Keratinocyte (primary cell): ENCODE measurements around the gene INTS6L. TPM values are rescaled to one million over a fixed set of nuclear protein-coding genes. Genes with fewer than 3 reads are reported as not detected.

Source experiments
- DNase-seq: peaks from one replicate; pipeline ENCODE4 v3.0.0-alpha.2; 2011; ENCODE audit warnings: low read depth, missing footprints, low spot score
- FAIRE-seq: peaks from 2 replicates; lab custom pipeline; 2011; peaks lifted over from hg19 to GRCh38; lab: Jason Lieb, UNC
- H2AFZ ChIP-seq: 2 replicates; pipeline ENCODE4 v1.6.0; 2012; ENCODE audit warnings: low read length, control low read depth, inconsistent platforms; ENCODE audit not compliant: control insufficient read depth
- H3K27ac ChIP-seq: 2 replicates; pipeline ENCODE4 v1.5.1; 2011; ENCODE audit warnings: low read length; ENCODE audit not compliant: control insufficient read depth, insufficient read depth
- H3K27me3 ChIP-seq: 3 replicates; pipeline ENCODE4 v1.6.0; 2011; ENCODE audit warnings: low read length; ENCODE audit not compliant: control insufficient read depth, insufficient read depth; ENCODE audit errors: extremely low read depth
- H3K36me3 ChIP-seq, 2 experiments: 2 replicates in 1 of 2; 3 replicates in 1 of 2; pipeline ENCODE4 v1.5.1; 2011; ENCODE audit warnings: low read length in 2 of 2, mild to moderate bottlenecking in 1 of 2; ENCODE audit not compliant: control insufficient read depth in 2 of 2, insufficient read depth in 2 of 2; ENCODE audit errors: extremely low read depth in 1 of 2
- H3K4me1 ChIP-seq: 3 replicates; pipeline ENCODE4 v1.5.1; 2011; ENCODE audit warnings: low read length; ENCODE audit not compliant: control insufficient read depth, insufficient read depth; ENCODE audit errors: extremely low read depth
- H3K4me2 ChIP-seq: 3 replicates; pipeline ENCODE4 v1.6.0; 2011; ENCODE audit warnings: low read depth, low read length; ENCODE audit not compliant: control insufficient read depth, insufficient read depth; ENCODE audit errors: extremely low read depth
- H3K4me3 ChIP-seq, 3 experiments: fragments of 200-600 bp in 1 of 3; sonication (generic) in 1 of 3; 2 replicates in 2 of 3; 3 replicates in 1 of 3; pipeline ENCODE4 v1.5.1; 2011 to 2016; ENCODE audit warnings: low read length in 3 of 3, mild to moderate bottlenecking in 3 of 3, control low read depth in 2 of 3, inconsistent platforms in 1 of 3, low read depth in 1 of 3, mixed read lengths in 1 of 3, mixed run types in 1 of 3, moderate library complexity in 1 of 3; ENCODE audit not compliant: control insufficient read depth in 2 of 3, insufficient read depth in 2 of 3; ENCODE audit errors: extremely low read depth in 1 of 3
- H3K79me2 ChIP-seq: 2 replicates; pipeline ENCODE4 v1.6.0; 2012; ENCODE audit warnings: low read length; ENCODE audit not compliant: control insufficient read depth, insufficient read depth
- H3K9ac ChIP-seq: 3 replicates; pipeline ENCODE4 v1.6.0; 2011; ENCODE audit warnings: low read length; ENCODE audit not compliant: control insufficient read depth, insufficient read depth; ENCODE audit errors: extremely low read depth
- H3K9me1 ChIP-seq: 3 replicates; pipeline ENCODE4 v1.6.0; 2011; ENCODE audit warnings: low read length; ENCODE audit not compliant: control insufficient read depth, insufficient read depth; ENCODE audit errors: extremely low read depth
- H3K9me3 ChIP-seq: 2 replicates; pipeline ENCODE4 v1.5.1; 2012; ENCODE audit warnings: low read depth, low read length; ENCODE audit not compliant: control insufficient read depth
- H4K20me1 ChIP-seq: 3 replicates; pipeline ENCODE4 v1.6.0; 2011; ENCODE audit warnings: low read length; ENCODE audit not compliant: control insufficient read depth, insufficient read depth; ENCODE audit errors: extremely low read depth
- EZH2 ChIP-seq: IDR thresholded peaks from one replicate; pipeline ENCODE4 v1.6.1; 2012; ENCODE audit warnings: inconsistent platforms, mild to moderate bottlenecking, low read length, moderate library complexity
- dilution Hi-C: fragments of 300-500 bp; cut with MboI; formaldehyde crosslinking; loops from one replicate; pipeline ENCODE4 v1.7.0; 2020; ENCODE audit warnings: low sequenced_read_pairs; ENCODE audit not compliant: extremely low pct_ligation_motif_present
- polyA plus RNA-seq, 5 experiments: library from polyadenylated mRNA; depleted of rRNA in 3 of 5; stranded (reverse) in 3 of 5; stranded (forward) in 1 of 5; unstranded in 1 of 5; fragments of >200 nt; gene quantifications; 1 replicate in 1 of 5; 2 replicates in 3 of 5; 3 replicates in 1 of 5; pipeline versions ENCODE4 v1.2.1 to v1.2.3, GENCODE V29; 2011 to 2012; ENCODE audit warnings: missing spikeins in 2 of 5, low read depth in 1 of 5, low replicate concordance in 1 of 5
- TF ChIP-seq, protein P1 (sequence below), 3 experiments: IDR thresholded peaks in 1 of 3; conservative IDR thresholded peaks in 1 of 3; optimal IDR thresholded peaks in 1 of 3; 2 replicates in 2 of 3; 3 replicates in 1 of 3; pipeline versions ENCODE3 to v1.5.1; 2011; ENCODE audit warnings: low read length in 3 of 3, mild to moderate bottlenecking in 3 of 3, moderate library complexity in 2 of 3, control low read depth in 1 of 3, inconsistent platforms in 1 of 3; ENCODE audit not compliant: insufficient read depth in 2 of 3; ENCODE audit errors: extremely low read depth in 1 of 3

INTS6L gene
- polyA plus RNA-seq, 1 donor (not counting 4 experiments of a cell fraction or from before 2014, with no cell fraction given) = 14.5 TPM

DNA sequence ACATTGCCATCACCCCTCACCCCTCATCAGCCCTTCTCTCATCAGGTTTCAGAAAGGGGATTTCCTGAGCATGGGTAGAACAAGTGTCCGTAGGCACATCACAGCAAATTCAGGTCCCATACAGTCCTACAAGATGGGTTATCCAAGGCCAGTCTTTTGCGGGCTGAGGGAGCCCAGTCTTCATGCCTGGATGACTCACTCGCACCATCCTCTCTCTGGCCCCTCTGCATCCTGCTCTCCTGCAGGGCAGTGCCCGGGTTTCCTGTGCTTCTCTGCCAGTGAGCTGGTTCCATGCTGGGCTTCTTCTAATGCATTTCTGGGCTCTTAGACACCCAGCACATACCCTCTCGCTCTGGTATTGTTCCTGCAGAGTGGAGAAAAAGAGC is 7.3 kb upstream of the INTS6L start:
- no peaks in the 10 kb centered on the region for H4K20me1 ChIP-seq
- no peaks in the 10 kb centered on the region for H3K36me3 ChIP-seq
- H3K9me1 ChIP-seq = no peaks in the 10 kb centered on the region
- no peaks in the 10 kb centered on the region for H3K9me3 ChIP-seq
- H3K27me3 ChIP-seq = no peaks in the 10 kb centered on the region
- H3K9ac ChIP-seq = no peak overlapping the region
- no peak overlapping the region for H3K4me3 ChIP-seq
- DNase-seq (no peak), FAIRE-seq (no peak)
- no peak overlapping the region for H3K4me2 ChIP-seq
- H3K27ac ChIP-seq = no peak overlapping the region
- TF ChIP-seq, protein P1, sequence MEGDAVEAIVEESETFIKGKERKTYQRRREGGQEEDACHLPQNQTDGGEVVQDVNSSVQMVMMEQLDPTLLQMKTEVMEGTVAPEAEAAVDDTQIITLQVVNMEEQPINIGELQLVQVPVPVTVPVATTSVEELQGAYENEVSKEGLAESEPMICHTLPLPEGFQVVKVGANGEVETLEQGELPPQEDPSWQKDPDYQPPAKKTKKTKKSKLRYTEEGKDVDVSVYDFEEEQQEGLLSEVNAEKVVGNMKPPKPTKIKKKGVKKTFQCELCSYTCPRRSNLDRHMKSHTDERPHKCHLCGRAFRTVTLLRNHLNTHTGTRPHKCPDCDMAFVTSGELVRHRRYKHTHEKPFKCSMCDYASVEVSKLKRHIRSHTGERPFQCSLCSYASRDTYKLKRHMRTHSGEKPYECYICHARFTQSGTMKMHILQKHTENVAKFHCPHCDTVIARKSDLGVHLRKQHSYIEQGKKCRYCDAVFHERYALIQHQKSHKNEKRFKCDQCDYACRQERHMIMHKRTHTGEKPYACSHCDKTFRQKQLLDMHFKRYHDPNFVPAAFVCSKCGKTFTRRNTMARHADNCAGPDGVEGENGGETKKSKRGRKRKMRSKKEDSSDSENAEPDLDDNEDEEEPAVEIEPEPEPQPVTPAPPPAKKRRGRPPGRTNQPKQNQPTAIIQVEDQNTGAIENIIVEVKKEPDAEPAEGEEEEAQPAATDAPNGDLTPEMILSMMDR (optimal IDR thresholded peaks at IDR 0.05 in 1 of 3, IDR thresholded peaks at IDR 0.05 in 1 of 3, conservative IDR thresholded peaks at IDR 0.05 in 1 of 3; ENCODE audit: extremely low read depth in 1 of 3, insufficient read depth in 2 of 3, low read length in 3 of 3) = no peak
- TF ChIP-seq EZH2 = no peak
- dilution Hi-C loops = no loop called here
- H2AFZ ChIP-seq = no peak overlapping the region
- H3K79me2 ChIP-seq = no peaks in the 10 kb centered on the region
- H3K4me1 ChIP-seq = no peaks in the 10 kb centered on the region

DNA sequence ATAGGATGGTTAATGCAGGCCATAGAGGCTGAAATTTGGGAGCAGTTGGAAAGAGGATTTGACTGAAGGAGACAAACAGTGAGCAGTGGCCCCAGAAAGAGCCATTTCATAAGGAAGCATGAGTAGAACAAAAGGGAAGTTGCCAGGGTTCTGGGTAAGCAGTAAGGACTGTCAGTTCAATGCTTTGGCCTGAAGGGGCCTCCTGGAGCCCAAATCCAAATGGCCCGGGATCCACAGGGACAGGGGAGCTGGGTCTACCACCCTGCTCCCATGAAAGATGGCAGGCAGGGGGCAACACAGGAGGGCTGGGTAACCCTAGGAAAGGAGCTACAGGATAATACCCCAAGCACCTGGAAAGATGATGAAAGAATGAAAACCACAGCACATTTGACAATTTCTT is 4.1 kb upstream of the INTS6L start:
- no peaks in the 10 kb centered on the region for H3K79me2 ChIP-seq
- H3K4me1 ChIP-seq = no peaks in the 10 kb centered on the region
- H2AFZ ChIP-seq = no peak overlapping the region
- no peak overlapping the region for H3K9ac ChIP-seq
- no peak overlapping the region for H3K4me2 ChIP-seq
- H4K20me1 ChIP-seq = no peaks in the 10 kb centered on the region
- no peak overlapping the region for H3K27ac ChIP-seq
- no peaks in the 10 kb centered on the region for H3K9me3 ChIP-seq
- dilution Hi-C loops = no loop called here
- TF ChIP-seq EZH2 = no peak
- TF ChIP-seq, protein P1 (optimal IDR thresholded peaks at IDR 0.05 in 1 of 3, IDR thresholded peaks at IDR 0.05 in 1 of 3, conservative IDR thresholded peaks at IDR 0.05 in 1 of 3; ENCODE audit: extremely low read depth in 1 of 3, insufficient read depth in 2 of 3, low read length in 3 of 3) = no peak
- H3K4me3 ChIP-seq = no peak overlapping the region
- DNase-seq (no peak), FAIRE-seq (no peak)
- no peaks in the 10 kb centered on the region for H3K36me3 ChIP-seq
- no peaks in the 10 kb centered on the region for H3K27me3 ChIP-seq
- no peaks in the 10 kb centered on the region for H3K9me1 ChIP-seq
